Measurements from ENCODE around the gene FOXC2.

Gene FOXC2

GRCh38 chr16:86554917-86555703 is 11.5 kb upstream of the FOXC2 start, which contains the start of gene MTHFSD:
Gene MTHFSD (minus strand): TSS chr16:86555235. CDS start chr16:86555184, 51 bp downstream.
- peak within 1 kb of the TSS; percentile 96 for H3K4me3 ChIP-seq (ENCODE audit: low read depth, low read length)
- TF ChIP-seq, protein P1, sequence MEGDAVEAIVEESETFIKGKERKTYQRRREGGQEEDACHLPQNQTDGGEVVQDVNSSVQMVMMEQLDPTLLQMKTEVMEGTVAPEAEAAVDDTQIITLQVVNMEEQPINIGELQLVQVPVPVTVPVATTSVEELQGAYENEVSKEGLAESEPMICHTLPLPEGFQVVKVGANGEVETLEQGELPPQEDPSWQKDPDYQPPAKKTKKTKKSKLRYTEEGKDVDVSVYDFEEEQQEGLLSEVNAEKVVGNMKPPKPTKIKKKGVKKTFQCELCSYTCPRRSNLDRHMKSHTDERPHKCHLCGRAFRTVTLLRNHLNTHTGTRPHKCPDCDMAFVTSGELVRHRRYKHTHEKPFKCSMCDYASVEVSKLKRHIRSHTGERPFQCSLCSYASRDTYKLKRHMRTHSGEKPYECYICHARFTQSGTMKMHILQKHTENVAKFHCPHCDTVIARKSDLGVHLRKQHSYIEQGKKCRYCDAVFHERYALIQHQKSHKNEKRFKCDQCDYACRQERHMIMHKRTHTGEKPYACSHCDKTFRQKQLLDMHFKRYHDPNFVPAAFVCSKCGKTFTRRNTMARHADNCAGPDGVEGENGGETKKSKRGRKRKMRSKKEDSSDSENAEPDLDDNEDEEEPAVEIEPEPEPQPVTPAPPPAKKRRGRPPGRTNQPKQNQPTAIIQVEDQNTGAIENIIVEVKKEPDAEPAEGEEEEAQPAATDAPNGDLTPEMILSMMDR (IDR thresholded peaks at IDR 0.05; ENCODE audit: insufficient read depth, low read length, missing control alignments): no peak
- no peak for DNase-seq (ENCODE audit: low read depth, low spot score)
- ChIA-PET CTCF (interaction anchor here (1.2 to 1.9 kb wide), 3 partner anchors 505 to 723 kb away, joined by 3 to 7 read pairs (median 5); no protein-coding TSS in a partner anchor), POLR2A (interaction anchor here (0.5 kb wide), 1 partner anchor 957 kb away, joined by 4 read pairs; no protein-coding TSS in a partner anchor)

- ChIA-PET CTCF (interaction anchor here (0.9 to 1.9 kb wide), 5 partner anchors 505 to 723 kb away, joined by 3 to 7 read pairs (median 3); no protein-coding TSS in a partner anchor), POLR2A (interaction anchor here (0.5 kb wide), 1 partner anchor 956 kb away, joined by 4 read pairs; no protein-coding TSS in a partner anchor)
- TF ChIP-seq, protein P1 (IDR thresholded peaks at IDR 0.05; ENCODE audit: insufficient read depth, low read length, missing control alignments): no peak
- DNase-seq (ENCODE audit: low read depth, low spot score): no peak
- H3K4me3 ChIP-seq (ENCODE audit: low read depth, low read length): peak overlapping the region; percentile 96
These were observed 10.9 kb upstream of the FOXC2 start for GRCh38 chr16:86555704-86556075.

- H3K4me3 ChIP-seq (ENCODE audit: low read depth, low read length): no peak overlapping the region
- CTCF ChIA-PET: interaction anchor here (0.6 to 1.9 kb wide), 5 partner anchors 504 to 741 kb away, joined by 3 to 5 read pairs (median 3); no protein-coding TSS in a partner anchor
- no peak for DNase-seq (ENCODE audit: low read depth, low spot score)
- TF ChIP-seq, protein P1 (IDR thresholded peaks at IDR 0.05; ENCODE audit: insufficient read depth, low read length, missing control alignments): no peak
- POLR2A ChIA-PET: no interaction called here
These were observed 10.1 kb upstream of the FOXC2 start for GRCh38 chr16:86556576-86556975.

DNA sequence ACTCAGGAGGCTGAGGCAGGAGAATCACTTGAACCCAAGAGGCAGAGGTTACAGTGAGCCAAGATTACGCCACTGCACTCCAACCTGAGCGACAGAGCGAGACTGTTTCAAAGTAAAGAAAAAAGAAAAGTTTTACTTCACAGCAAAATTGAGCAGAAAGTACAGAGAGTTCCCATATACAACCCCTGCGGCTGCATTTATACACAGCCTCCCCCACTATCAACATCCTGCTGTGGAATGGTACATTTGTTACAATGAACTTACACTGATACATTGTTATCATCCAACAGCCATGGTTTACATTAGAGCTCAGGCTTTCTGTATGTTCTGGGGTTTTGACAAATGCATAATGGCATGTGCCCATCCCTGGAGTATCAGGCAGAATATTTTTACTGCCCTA is 9.0 kb upstream of the FOXC2 start:
- CTCF ChIA-PET: interaction anchor here (1.7 kb wide), 1 partner anchor 505 kb away, joined by 10 read pairs; no protein-coding TSS in a partner anchor
- no peak for DNase-seq (ENCODE audit: low read depth, low spot score)
- TF ChIP-seq, protein P1 (IDR thresholded peaks at IDR 0.05; ENCODE audit: insufficient read depth, low read length, missing control alignments): no peak
- H3K4me3 ChIP-seq (ENCODE audit: low read depth, low read length): no peak overlapping the region
- POLR2A ChIA-PET: no interaction called here

DNA sequence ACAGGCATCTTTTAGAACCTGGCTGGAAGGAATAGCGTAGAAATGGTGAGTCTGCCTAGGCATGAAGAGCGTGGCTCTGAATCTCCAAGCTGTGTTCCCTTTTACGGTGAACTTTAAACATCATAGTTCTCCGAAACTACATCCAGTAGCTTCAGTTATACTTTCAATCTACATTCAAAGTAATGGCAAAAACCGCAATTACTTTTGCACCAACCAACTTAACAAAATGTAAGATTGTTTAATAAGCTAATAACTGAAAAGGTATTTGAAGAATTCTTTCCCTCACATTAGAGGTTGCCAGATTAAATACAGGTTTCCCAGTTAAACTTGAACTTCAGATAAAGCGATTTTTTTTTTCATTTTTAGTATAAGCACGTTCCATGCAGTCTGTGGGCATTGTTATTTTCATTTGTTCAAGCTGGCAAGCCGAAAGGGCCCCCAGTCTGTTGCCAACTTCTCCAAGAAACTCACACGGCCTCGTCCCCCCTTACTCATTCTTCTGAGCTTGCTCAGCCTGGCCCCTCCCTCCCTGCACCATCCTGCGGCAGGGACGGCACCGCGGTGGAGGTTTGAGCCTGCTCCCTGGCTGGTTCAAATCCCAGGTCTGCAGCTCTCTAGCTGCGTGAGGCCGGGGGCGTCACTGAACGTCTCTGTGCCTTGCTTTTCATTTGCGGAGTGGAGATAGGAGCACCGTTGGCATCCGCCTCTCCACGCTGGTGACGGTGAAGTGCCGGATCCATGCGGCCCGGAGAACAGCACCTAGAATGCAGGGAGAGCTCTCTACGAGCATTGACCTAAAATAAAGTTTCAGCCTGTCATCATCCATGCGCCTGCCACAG is 8.1 kb upstream of the FOXC2 start:
- ChIA-PET CTCF (interaction anchor here (0.7 to 1.7 kb wide), 7 partner anchors 497 to 1078 kb away, joined by 3 to 10 read pairs (median 4); no protein-coding TSS in a partner anchor), POLR2A (no interaction called here)
- TF ChIP-seq, protein P1 (IDR thresholded peaks at IDR 0.05; ENCODE audit: insufficient read depth, low read length, missing control alignments): no peak
- H3K4me3 ChIP-seq (ENCODE audit: low read depth, low read length): no peak overlapping the region
- DNase-seq (ENCODE audit: low read depth, low spot score): no peak

All from AG04449 (cell line).